Cortex of kidney (tissue), 1 donor: Measurements from ENCODE around the gene SLC24A4.
"Not testable (repeated sequence)": the region's sequence is repeated elsewhere in the genome, so short reads cannot be mapped to it uniquely, and the experiment has no call there.

Experiments used
- DNase-seq: peaks from one replicate; lab custom pipeline; 2025; lab: John Stamatoyannopoulos, UW

The SLC24A4 gene

DNA sequence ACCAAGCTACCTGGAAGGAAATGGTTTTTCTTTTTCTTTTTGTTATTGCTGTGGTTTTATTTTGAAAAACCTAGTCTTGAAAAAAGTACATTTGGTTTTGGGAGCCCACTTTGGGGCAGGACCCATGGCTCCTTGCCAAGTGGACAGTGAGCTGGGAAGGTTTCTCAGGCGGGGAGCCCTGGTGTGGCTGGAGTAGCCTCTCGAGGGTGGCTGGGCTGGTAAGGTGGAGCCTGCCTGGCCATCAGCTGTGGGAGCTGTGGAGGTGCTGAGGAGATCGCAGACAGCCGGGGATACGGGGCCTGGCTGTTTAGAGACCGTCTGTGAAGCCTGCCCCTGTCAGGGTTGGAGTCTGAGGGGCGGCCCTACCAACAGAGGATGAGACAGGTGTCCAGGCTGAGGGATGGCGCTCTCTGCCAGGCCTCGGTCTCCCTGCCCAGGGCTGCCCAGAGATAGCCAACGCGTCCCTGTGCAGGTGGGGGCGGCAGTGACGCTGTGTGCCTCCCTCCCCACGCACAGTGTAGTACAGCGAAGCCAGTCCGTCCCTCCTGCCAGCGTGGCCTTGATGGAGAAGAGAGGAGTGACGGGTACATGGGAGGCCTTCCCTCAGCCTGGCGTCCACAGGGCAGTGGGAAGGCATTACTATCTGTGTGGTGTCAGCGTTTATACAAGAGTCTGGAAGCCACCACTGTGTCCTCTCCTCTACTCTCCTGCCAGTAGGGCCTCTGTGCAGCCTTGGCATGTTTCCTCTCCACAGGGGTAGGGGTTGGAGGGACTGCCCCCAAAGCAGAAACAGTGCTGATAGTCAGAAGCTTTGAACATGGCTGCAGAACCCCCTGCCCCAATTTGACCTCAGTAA is 196.5 kb downstream of the SLC24A4 start:
- DNase-seq, result no peak

DNA sequence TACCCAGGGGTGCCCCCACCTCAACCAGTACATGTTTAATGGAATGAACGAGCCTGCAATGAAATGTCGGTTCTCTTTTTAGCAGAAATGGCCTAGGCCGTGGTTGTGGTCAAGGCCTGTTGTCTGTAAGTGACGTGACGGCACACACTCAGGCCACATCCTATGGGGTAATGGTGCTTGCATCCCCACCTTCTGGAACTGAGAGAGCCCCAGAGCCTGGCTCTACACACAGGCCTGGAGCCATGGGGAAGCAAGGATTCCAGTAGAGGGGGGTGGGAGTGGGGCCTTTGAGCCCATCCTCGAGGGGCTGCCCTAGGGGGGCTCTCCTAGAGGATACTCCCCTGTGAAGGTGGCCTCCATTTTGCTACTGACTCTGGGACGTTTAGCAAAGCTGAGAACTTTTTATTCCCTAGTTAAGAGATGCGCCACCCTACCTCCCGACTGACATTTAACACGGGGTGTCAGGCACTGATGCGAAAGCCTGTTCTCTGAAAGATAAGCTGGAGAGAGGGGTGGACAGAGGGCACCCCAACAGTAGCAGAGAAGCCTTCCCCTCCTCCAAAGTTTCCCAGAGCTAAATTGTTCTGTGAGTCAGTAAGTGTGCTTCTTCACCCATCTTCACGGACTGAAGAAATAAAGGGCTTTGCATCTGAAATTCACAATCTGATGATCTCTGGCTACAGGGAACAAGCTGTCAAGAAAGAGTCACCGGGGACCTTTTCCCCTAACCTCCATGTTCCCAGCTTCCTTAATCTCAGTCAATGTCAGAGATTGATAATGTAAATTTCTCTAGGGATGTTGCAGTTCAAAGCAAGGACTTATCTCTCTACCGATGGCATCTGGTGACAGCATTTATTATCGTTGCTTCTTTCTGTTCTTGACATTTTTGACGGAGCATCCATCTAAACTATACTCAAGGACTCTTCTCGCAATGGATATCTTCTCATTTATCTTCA is 197.4 kb downstream of the SLC24A4 start:
- no peak for DNase-seq

DNA sequence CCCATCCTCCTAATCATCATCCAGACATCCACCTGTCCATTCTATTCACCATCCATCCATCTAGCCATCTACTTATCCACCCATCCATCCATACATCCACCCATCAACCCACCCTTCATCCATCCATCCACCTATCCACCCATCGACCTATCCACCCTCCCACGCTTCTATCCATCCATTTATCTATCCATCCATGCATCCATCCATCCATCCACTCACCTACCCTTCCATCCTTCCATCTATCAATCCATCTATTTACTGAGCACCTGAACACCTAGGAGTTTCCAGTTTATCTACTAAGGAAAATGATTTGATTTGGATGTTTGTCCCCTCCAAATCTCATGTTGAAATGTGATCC is 198.1 kb downstream of the SLC24A4 start:
- no peak for DNase-seq

DNA sequence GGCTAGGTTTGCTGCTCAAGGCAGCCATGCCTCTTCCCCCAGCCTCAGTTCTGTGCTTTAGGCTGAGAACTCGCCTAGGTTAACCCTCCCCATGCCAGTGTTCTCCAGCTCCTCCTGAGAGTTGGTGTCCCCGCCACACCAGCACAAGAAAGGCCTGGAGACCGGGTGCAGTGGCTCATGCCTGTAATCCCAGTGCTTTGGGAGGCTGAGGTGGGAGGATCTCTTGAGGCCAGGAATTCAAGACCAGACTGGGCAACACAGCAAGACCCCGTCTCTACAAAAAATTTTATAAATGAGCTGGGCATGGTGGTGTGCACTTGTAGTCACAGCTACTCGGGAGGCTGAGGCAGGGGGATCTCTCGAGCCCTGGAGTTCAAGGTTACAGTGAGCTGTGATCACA is 200.8 kb downstream of the SLC24A4 start:
- DNase-seq, result no peak

- DNase-seq, result no peak
Observed at GRCh38 chr14:92524602-92525185, 201.7 kb downstream of the SLC24A4 start.

- DNase-seq, result no peak
Observed at GRCh38 chr14:92525322-92526095, 202.5 kb downstream of the SLC24A4 start.

- no peak for DNase-seq
Observed at GRCh38 chr14:92527721-92528120, 204.8 kb downstream of the SLC24A4 start.

GRCh38 chr14:92528486-92529100 is 205.6 kb downstream of the SLC24A4 start:
- DNase-seq, result no peak

DNA sequence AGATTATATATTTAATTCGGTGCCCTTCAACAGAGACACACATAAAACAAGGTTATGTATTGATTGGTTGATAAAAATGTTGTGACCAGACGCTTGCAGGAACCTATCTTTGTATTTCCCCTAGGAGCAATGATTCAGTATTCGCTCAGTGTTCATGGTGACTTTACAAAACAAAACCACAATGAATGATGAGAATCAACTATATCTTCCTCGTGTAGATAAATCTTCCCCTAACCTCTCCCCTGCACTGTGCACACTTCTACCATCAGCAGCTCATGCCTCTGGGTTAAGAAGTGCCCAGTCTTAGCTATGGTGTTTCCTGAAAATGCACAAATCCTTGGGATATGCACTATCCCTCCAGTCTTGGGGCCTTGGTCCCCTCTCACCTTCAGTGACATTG is 206.9 kb downstream of the SLC24A4 start:
- DNase-seq, result no peak

DNA sequence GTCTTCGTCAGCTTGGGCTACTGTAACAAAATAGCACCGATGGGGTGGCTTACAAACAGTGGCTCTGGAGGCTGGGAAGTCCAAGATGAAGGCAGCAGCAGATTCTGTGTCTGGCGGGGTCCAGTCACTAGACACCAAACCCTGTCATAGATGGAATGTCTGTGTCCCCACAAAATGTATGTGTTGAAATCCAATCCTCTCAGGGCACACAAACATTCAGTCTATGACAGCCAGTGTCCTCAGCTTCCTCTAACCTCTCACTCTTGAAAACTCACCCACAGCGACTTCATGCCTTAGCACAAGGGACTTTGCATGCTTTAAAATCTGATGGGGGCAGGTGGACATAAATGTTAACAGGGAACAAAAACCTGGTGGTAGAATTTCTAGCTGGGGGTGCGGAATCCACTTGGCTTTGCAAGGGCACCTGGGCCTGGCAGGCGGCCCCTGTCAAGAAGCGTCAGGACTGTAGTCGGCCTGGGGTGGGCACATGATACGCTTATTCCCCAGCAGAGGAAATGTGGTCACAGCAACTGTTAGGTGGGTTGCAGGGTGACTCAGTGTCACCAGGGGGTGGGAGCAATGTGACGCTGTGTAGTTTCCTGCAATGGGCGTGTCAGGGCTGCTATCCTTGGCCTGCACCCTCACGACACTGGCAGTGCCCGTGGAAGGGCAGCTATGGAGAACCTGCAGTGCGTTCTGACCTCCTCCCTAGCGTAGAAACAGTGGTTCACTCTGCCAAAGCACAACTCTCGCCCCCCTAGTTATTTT is 208.3 kb downstream of the SLC24A4 start:
- DNase-seq, result no peak

- DNase-seq, result no peak
Observed at GRCh38 chr14:92532490-92533163, 209.7 kb downstream of the SLC24A4 start.

DNA sequence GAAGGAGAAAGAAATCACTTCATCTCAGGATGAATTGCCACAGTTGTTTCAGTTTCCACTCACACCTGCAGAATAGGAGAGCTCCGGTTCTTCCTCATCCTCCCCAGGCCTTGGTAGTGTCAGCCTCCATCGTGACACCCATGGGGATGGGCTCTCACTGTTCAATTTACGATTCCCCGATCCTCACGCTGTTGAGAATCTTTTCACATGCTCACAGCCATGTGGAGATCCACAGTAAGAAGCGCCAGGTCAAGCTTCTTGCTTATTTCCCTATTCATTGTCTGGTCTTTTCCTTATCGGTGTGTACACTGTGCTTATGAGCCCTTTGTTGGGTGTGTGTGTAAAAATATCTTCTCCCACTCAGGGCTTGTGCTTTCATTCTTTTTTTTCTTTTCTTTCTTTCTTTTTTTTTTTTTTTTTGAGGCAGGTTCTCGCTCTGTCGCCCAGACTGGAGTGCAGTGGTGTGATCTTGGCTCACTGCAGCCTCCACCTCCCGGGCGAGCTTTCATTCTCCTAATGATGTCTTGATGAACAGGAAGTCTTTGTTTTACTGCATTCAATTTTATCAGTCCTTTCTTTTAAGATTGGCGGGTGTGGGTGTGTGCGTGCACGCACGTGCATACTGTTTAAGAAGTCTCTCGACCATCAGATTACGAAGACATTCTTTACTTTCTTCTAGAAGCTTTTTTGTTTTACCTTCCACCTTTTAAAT is 212.1 kb downstream of the SLC24A4 start:
- no peak for DNase-seq

DNA sequence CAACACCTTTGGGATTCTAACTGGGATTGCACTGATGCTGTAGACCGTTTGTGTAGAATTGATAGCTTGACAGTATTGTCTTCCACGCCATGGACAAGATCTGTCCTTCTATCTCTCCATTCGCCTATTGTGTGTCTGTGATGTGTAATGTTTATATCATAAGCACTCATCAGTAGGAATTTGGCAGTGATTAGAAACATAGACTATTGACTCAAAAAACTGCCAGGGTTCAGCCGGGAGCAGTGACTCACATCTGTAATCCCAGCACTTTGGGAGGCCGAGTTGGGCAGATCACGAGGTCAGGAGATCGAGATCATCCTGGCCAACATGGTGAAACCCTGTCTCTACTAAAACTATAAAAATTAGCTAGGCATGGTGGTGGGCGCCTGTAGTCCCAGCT is 213.3 kb downstream of the SLC24A4 start:
- not testable (repeated sequence) for DNase-seq

GRCh38 chr14:92538412-92538985 is 215.5 kb downstream of the SLC24A4 start:
- DNase-seq, result no peak

GRCh38 chr14:92539419-92539818 is 216.5 kb downstream of the SLC24A4 start:
- no peak for DNase-seq

DNA sequence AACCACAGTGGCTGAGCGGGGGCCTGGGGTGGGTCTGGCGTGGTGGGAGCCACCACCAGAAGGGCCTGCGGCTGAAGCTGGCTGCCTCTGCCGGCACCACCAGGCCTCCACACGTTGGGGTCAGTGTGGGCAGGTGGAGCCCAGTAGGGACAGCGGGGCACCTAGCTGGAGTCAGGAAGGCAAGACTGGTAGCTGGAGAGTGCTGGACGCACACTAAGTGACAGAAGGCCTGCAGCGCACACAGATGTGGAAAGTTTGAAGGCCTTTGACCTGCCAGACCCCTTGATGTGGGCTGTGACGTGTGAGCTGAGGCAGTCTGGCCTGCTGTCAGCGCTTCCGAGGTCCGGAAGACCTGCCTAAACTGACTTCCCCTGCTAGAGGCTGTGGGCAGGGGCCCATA is 216.9 kb downstream of the SLC24A4 start:
- no peak for DNase-seq

- no peak for DNase-seq
Observed at GRCh38 chr14:92540472-92541048, 217.6 kb downstream of the SLC24A4 start.

- no peak for DNase-seq
Observed at GRCh38 chr14:92542766-92543554, 220.0 kb downstream of the SLC24A4 start.
